T-helper 1 cell treated with Interleukin-12 subunit alpha and Interleukin-12 subunit beta and Interleukin-4 antibody, amounts not matched to agents 30 μg/mL and 1 μg/mL, for 36 hours (primary cell): ENCODE results near the gene GIPC1.

Experiments used
- H3K27ac Mint-ChIP-seq: one replicate; pipeline ENCODE4 v1.8.0; 2021; ENCODE audit warnings: mild to moderate bottlenecking, mixed read lengths
- H3K27me3 Mint-ChIP-seq: one replicate; pipeline ENCODE4 v1.8.0; 2021; ENCODE audit warnings: low read depth, mixed read lengths
- H3K36me3 Mint-ChIP-seq: one replicate; pipeline ENCODE4 v1.8.0; 2021; ENCODE audit warnings: low read depth, mixed read lengths
- H3K4me1 Mint-ChIP-seq: one replicate; pipeline ENCODE4 v1.8.0; 2021; ENCODE audit warnings: low read depth, mixed read lengths
- H3K4me3 Mint-ChIP-seq: one replicate; pipeline ENCODE4 v1.8.0; 2021; ENCODE audit warnings: mild to moderate bottlenecking, moderate library complexity, mixed read lengths
- H3K9me3 Mint-ChIP-seq: one replicate; pipeline ENCODE4 v1.8.0; 2021; ENCODE audit warnings: mixed read lengths

The GIPC1 gene

GRCh38 chr19:14528419-14529253, 32.7 kb upstream of the GIPC1 start:
- Mint-ChIP-seq H3K36me3 (peaks cover 6% of the 10 kb centered on the region), H3K9me3 (no peaks in the 10 kb centered on the region), H3K27me3 (no peaks in the 10 kb centered on the region), H3K4me1 (peaks cover 20% of the 10 kb centered on the region), H3K4me3 (peak overlapping the region; percentile 92), H3K27ac (peak overlapping the region; percentile 98)

- Mint-ChIP-seq H3K27me3 (no peaks in the 10 kb centered on the region), H3K36me3 (peaks cover 2% of the 10 kb centered on the region), H3K9me3 (no peaks in the 10 kb centered on the region), H3K4me3 (no peak overlapping the region), H3K27ac (no peak overlapping the region), H3K4me1 (peaks cover 32% of the 10 kb centered on the region)
Measured at GRCh38 chr19:14526423-14526822, 30.5 kb upstream of the GIPC1 start.

- no peaks in the 10 kb centered on the region for H3K27me3 Mint-ChIP-seq
- H3K27ac Mint-ChIP-seq: peak overlapping the region; percentile 14
- no peaks in the 10 kb centered on the region for H3K9me3 Mint-ChIP-seq
- peaks cover 31% of the 10 kb centered on the region for H3K4me1 Mint-ChIP-seq
- peaks cover 2% of the 10 kb centered on the region for H3K36me3 Mint-ChIP-seq
- H3K4me3 Mint-ChIP-seq: no peak overlapping the region
Measured at GRCh38 chr19:14525729-14526128, 29.8 kb upstream of the GIPC1 start.

GRCh38 chr19:14520543-14520942, 24.6 kb upstream of the GIPC1 start:
- no peak overlapping the region for H3K4me3 Mint-ChIP-seq

GRCh38 chr19:14519860-14520407, 24.0 kb upstream of the GIPC1 start:
- Mint-ChIP-seq H3K4me3 (peak overlapping the region; percentile 78), H3K36me3 (peaks cover 25% of the 10 kb centered on the region), H3K9me3 (no peaks in the 10 kb centered on the region), H3K27me3 (no peaks in the 10 kb centered on the region), H3K4me1 (peaks cover 49% of the 10 kb centered on the region), H3K27ac (peak overlapping the region; percentile 94)

More at GRCh38 chr19:14520543-14520942, 24.6 kb upstream of the GIPC1 start:
- no peaks in the 10 kb centered on the region for H3K9me3 Mint-ChIP-seq
- H3K27me3 Mint-ChIP-seq: no peaks in the 10 kb centered on the region
- H3K4me1 Mint-ChIP-seq: peaks cover 43% of the 10 kb centered on the region
- peak overlapping the region; percentile 94 for H3K27ac Mint-ChIP-seq
- peaks cover 19% of the 10 kb centered on the region for H3K36me3 Mint-ChIP-seq

GRCh38 chr19:14519245-14519859, 23.4 kb upstream of the GIPC1 start:
- no peaks in the 10 kb centered on the region for H3K9me3 Mint-ChIP-seq
- no peaks in the 10 kb centered on the region for H3K27me3 Mint-ChIP-seq
- H3K4me3 Mint-ChIP-seq: peak overlapping the region; percentile 79
- H3K27ac Mint-ChIP-seq: peak overlapping the region; percentile 94
- H3K4me1 Mint-ChIP-seq: peaks cover 52% of the 10 kb centered on the region
- peaks cover 31% of the 10 kb centered on the region for H3K36me3 Mint-ChIP-seq

GRCh38 chr19:14517840-14518505, 22.0 kb upstream of the GIPC1 start, which contains the start of gene DNAJB1:
Gene DNAJB1 (minus strand): TSS chr19:14518397. CDS start chr19:14518349, 48 bp downstream.
- Mint-ChIP-seq H3K9me3 (no peaks in the 10 kb centered on the region), H3K4me3 (peak within 1 kb of the TSS; percentile 93), H3K27me3 (no peaks in the 10 kb centered on the region), H3K27ac (peak within 1 kb of the TSS; percentile 94), H3K4me1 (peaks cover 50% of the 10 kb centered on the region), H3K36me3 (peaks cover 31% of the 10 kb centered on the region)

- H3K4me1 Mint-ChIP-seq: peaks cover 45% of the 10 kb centered on the region
- no peaks in the 10 kb centered on the region for H3K27me3 Mint-ChIP-seq
Measured at GRCh38 chr19:14517446-14517839, 21.5 kb upstream of the GIPC1 start.

GRCh38 chr19:14516746-14517438, 21.0 kb upstream of the GIPC1 start:
- Mint-ChIP-seq H3K4me3 (peak overlapping the region; percentile 93), H3K27ac (peak overlapping the region; percentile 78), H3K27me3 (no peaks in the 10 kb centered on the region), H3K4me1 (peaks cover 39% of the 10 kb centered on the region), H3K36me3 (peaks cover 28% of the 10 kb centered on the region), H3K9me3 (no peaks in the 10 kb centered on the region)

More at GRCh38 chr19:14517446-14517839, 21.5 kb upstream of the GIPC1 start:
- Mint-ChIP-seq H3K4me3 (peak overlapping the region; percentile 93), H3K27ac (peak overlapping the region; percentile 78), H3K36me3 (peaks cover 28% of the 10 kb centered on the region), H3K9me3 (no peaks in the 10 kb centered on the region)

GRCh38 chr19:14516048-14516534, 20.2 kb upstream of the GIPC1 start:
- Mint-ChIP-seq H3K27ac (peak overlapping the region; percentile 26), H3K9me3 (no peaks in the 10 kb centered on the region), H3K27me3 (no peaks in the 10 kb centered on the region), H3K36me3 (peaks cover 28% of the 10 kb centered on the region), H3K4me1 (peaks cover 32% of the 10 kb centered on the region), H3K4me3 (peak overlapping the region; percentile 93)

- Mint-ChIP-seq H3K36me3 (peaks cover 28% of the 10 kb centered on the region), H3K27me3 (no peaks in the 10 kb centered on the region), H3K27ac (no peak overlapping the region), H3K4me3 (peak overlapping the region; percentile 93), H3K9me3 (no peaks in the 10 kb centered on the region), H3K4me1 (peaks cover 32% of the 10 kb centered on the region)
Measured at GRCh38 chr19:14515501-14516047, 19.6 kb upstream of the GIPC1 start.

GRCh38 chr19:14514215-14514863, 18.4 kb upstream of the GIPC1 start:
- Mint-ChIP-seq H3K4me3 (no peak overlapping the region), H3K9me3 (no peaks in the 10 kb centered on the region), H3K4me1 (peaks cover 30% of the 10 kb centered on the region), H3K27me3 (no peaks in the 10 kb centered on the region), H3K36me3 (peaks cover 28% of the 10 kb centered on the region), H3K27ac (peak overlapping the region; percentile 38)

- Mint-ChIP-seq H3K9me3 (no peaks in the 10 kb centered on the region), H3K27ac (no peak overlapping the region), H3K27me3 (no peaks in the 10 kb centered on the region), H3K36me3 (peaks cover 28% of the 10 kb centered on the region), H3K4me1 (peaks cover 35% of the 10 kb centered on the region), H3K4me3 (no peak overlapping the region)
Measured at GRCh38 chr19:14512406-14512961, 16.6 kb upstream of the GIPC1 start.
